Neural cell (in vitro differentiated cells): ENCODE data around the gene TRIM37.

Source experiments
- EP300 ChIP-seq: fragments of 450-650 bp; conservative IDR thresholded peaks from 2 replicates; pipeline ENCODE4 v1.6.1; 2014; ENCODE audit warnings: antibody characterized with exemption, mild to moderate bottlenecking, moderate library complexity; ENCODE audit not compliant: poor library complexity, severe bottlenecking
- EZH2 ChIP-seq: fragments of 200-600, 300-800 bp; shearing (Covaris generic), sonication (generic); IDR thresholded peaks from 2 replicates; pipeline ENCODE4 v1.6.1; 2014; ENCODE audit warnings: antibody characterized with exemption, low read length, borderline replicate concordance, mild to moderate bottlenecking; ENCODE audit not compliant: insufficient read depth, poor library complexity, severe bottlenecking
- MXI1 ChIP-seq: fragments of 450-650 bp; conservative IDR thresholded peaks from 2 replicates; pipeline ENCODE4 v1.6.1; 2014; ENCODE audit warnings: antibody characterized with exemption, mild to moderate bottlenecking; ENCODE audit not compliant: poor library complexity, severe bottlenecking
- POLR2AphosphoS5 ChIP-seq: IDR thresholded peaks from 2 replicates; pipeline ENCODE4 v1.6.1; 2012
- RAD21 ChIP-seq: fragments of 450-650 bp; conservative IDR thresholded peaks from 2 replicates; pipeline ENCODE4 v1.6.1; 2014; ENCODE audit warnings: antibody characterized with exemption, mild to moderate bottlenecking, moderate library complexity
- SMC3 ChIP-seq: fragments of 450-650 bp; conservative IDR thresholded peaks from 2 replicates; pipeline ENCODE4 v1.6.1; 2014; ENCODE audit warnings: antibody characterized with exemption, mild to moderate bottlenecking, moderate library complexity; ENCODE audit not compliant: poor library complexity
- TF ChIP-seq, protein P1 (sequence below): fragments of 450-650 bp; IDR thresholded peaks from 2 replicates; pipeline ENCODE4 v1.5.1; 2014; ENCODE audit warnings: antibody characterized with exemption, mild to moderate bottlenecking, moderate library complexity; ENCODE audit not compliant: poor library complexity, severe bottlenecking
- TF ChIP-seq, protein P2 (sequence below): IDR thresholded peaks from 2 replicates; pipeline ENCODE4 v1.6.1; 2012; ENCODE audit warnings: borderline replicate concordance

DNA sequence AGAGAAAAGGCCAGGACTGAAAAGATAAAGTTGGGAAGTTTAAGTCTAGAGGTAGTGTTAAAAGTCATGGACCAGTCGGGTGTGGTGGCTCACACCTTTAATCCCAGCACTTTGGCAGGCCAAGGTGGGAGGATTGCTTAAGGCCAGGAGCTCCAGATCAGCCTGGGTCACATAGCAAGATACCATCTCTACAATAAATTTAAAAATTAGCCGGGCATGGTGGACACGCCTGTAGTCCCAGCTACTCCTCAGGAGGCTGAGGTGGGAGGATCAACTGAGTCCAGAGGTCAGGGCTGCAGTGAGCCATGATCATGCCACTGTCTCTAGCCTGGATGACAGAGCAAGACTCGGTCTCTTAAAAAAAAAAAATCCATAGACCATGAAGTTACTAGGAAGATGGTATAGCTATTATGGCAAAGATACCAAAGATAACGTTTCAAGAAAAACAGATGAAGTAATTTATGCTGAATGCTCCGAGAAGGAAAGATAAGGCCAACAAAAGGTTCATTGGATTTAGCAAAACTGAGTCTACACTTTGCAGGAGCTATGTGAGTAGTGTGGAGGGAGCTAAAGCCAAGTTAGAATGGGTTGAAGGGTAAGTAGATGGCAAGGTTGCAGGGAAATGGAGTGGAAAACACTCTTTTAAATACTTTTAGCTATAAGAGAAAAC lies 11.7 kb downstream of the TRIM37 start:
- TF ChIP-seq, protein P1, sequence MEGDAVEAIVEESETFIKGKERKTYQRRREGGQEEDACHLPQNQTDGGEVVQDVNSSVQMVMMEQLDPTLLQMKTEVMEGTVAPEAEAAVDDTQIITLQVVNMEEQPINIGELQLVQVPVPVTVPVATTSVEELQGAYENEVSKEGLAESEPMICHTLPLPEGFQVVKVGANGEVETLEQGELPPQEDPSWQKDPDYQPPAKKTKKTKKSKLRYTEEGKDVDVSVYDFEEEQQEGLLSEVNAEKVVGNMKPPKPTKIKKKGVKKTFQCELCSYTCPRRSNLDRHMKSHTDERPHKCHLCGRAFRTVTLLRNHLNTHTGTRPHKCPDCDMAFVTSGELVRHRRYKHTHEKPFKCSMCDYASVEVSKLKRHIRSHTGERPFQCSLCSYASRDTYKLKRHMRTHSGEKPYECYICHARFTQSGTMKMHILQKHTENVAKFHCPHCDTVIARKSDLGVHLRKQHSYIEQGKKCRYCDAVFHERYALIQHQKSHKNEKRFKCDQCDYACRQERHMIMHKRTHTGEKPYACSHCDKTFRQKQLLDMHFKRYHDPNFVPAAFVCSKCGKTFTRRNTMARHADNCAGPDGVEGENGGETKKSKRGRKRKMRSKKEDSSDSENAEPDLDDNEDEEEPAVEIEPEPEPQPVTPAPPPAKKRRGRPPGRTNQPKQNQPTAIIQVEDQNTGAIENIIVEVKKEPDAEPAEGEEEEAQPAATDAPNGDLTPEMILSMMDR, result no peak
- TF ChIP-seq EP300, result no peak
- TF ChIP-seq RAD21, result no peak
- no peak for TF ChIP-seq POLR2AphosphoS5
- TF ChIP-seq EZH2, result no peak
- TF ChIP-seq, protein P2, sequence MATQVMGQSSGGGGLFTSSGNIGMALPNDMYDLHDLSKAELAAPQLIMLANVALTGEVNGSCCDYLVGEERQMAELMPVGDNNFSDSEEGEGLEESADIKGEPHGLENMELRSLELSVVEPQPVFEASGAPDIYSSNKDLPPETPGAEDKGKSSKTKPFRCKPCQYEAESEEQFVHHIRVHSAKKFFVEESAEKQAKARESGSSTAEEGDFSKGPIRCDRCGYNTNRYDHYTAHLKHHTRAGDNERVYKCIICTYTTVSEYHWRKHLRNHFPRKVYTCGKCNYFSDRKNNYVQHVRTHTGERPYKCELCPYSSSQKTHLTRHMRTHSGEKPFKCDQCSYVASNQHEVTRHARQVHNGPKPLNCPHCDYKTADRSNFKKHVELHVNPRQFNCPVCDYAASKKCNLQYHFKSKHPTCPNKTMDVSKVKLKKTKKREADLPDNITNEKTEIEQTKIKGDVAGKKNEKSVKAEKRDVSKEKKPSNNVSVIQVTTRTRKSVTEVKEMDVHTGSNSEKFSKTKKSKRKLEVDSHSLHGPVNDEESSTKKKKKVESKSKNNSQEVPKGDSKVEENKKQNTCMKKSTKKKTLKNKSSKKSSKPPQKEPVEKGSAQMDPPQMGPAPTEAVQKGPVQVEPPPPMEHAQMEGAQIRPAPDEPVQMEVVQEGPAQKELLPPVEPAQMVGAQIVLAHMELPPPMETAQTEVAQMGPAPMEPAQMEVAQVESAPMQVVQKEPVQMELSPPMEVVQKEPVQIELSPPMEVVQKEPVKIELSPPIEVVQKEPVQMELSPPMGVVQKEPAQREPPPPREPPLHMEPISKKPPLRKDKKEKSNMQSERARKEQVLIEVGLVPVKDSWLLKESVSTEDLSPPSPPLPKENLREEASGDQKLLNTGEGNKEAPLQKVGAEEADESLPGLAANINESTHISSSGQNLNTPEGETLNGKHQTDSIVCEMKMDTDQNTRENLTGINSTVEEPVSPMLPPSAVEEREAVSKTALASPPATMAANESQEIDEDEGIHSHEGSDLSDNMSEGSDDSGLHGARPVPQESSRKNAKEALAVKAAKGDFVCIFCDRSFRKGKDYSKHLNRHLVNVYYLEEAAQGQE, result no peak
- TF ChIP-seq MXI1, result no peak
- no peak for TF ChIP-seq SMC3
